ENCODE measurements around the gene SNTG2. TPM values are rescaled to one million over a fixed set of nuclear protein-coding genes. Genes with fewer than 3 reads are reported as not detected.

SNTG2 gene
- total RNA-seq, 3 donors from 2014 or later (not counting 1 experiment from before 2014, with no cell fraction given) = not detected

- H3K27ac Mint-ChIP-seq = no peak overlapping the region
- Histone ChIP-seq H3K4me1 (ENCODE audit: control insufficient read depth, insufficient read depth, low read length) (no peaks in the 10 kb centered on the region), H3K27me3 (ENCODE audit: control insufficient read depth, insufficient read depth, low read length) (peaks cover 4% of the 10 kb centered on the region), H3K27ac (ENCODE audit: low read length) (no peak overlapping the region), H3K4me3 (ENCODE audit: low read length) (no peak overlapping the region), H3K36me3 (ENCODE audit: control insufficient read depth, insufficient read depth, low read length) (no peaks in the 10 kb centered on the region), H3K9me3 (ENCODE audit: control insufficient read depth, insufficient read depth, low read length) (peaks cover 3% of the 10 kb centered on the region)
- H3K27me3 Mint-ChIP-seq (ENCODE audit: low read depth in 2 of 2) = peaks cover 11 to 14% of the 10 kb centered on the region in 2 donors
- no peak for ATAC-seq
- H3K4me1 Mint-ChIP-seq = no peaks in the 10 kb centered on the region
- H3K9me3 Mint-ChIP-seq = peaks cover 0 to 2% of the 10 kb centered on the region in 2 donors
- 95% methylated on average over 3 of the region's 3 CpGs for WGBS (ENCODE audit: insufficient coverage)
- intact Hi-C loops (cut with micrococcal nuclease) = no loop called here
- TF ChIP-seq CTCF (IDR thresholded peaks at IDR 0.05) = no peak
- no peak overlapping the region for H3K4me3 Mint-ChIP-seq
- H3K36me3 Mint-ChIP-seq = no peaks in the 10 kb centered on the region
- DNase-seq = no peak
Observed at GRCh38 chr2:1181893-1182292, 231.2 kb downstream of the SNTG2 start.

GRCh38 chr2:1183300-1183699, 232.7 kb downstream of the SNTG2 start:
- no peak for ATAC-seq
- H3K27me3 ChIP-seq (ENCODE audit: control insufficient read depth, insufficient read depth, low read length) = peaks cover 4% of the 10 kb centered on the region
- Mint-ChIP-seq H3K4me1 (no peaks in the 10 kb centered on the region), H3K27me3 (ENCODE audit: low read depth in 2 of 2) (peaks cover 15 to 22% of the 10 kb centered on the region in 2 donors), H3K4me3 (no peak overlapping the region), H3K9me3 (no peaks in the 10 kb centered on the region), H3K36me3 (no peaks in the 10 kb centered on the region), H3K27ac (no peak overlapping the region)
- no peak for DNase-seq
- H3K9me3 ChIP-seq (ENCODE audit: control insufficient read depth, insufficient read depth, low read length) = peaks cover 3% of the 10 kb centered on the region
- H3K4me1 ChIP-seq (ENCODE audit: control insufficient read depth, insufficient read depth, low read length) = no peaks in the 10 kb centered on the region
- no peak for TF ChIP-seq CTCF (IDR thresholded peaks at IDR 0.05)
- intact Hi-C loops (cut with micrococcal nuclease) = no loop called here
- H3K27ac ChIP-seq (ENCODE audit: low read length) = no peak overlapping the region
- WGBS (ENCODE audit: insufficient coverage) = 100% methylated on average over 2 of the region's 3 CpGs
- H3K4me3 ChIP-seq (ENCODE audit: low read length) = no peak overlapping the region
- H3K36me3 ChIP-seq (ENCODE audit: control insufficient read depth, insufficient read depth, low read length) = no peaks in the 10 kb centered on the region

- peaks cover 3% of the 10 kb centered on the region for H3K9me3 ChIP-seq (ENCODE audit: control insufficient read depth, insufficient read depth, low read length)
- no peak for TF ChIP-seq CTCF (IDR thresholded peaks at IDR 0.05)
- intact Hi-C loops (cut with micrococcal nuclease) = no loop called here
- H3K36me3 ChIP-seq (ENCODE audit: control insufficient read depth, insufficient read depth, low read length) = no peaks in the 10 kb centered on the region
- H3K27me3 ChIP-seq (ENCODE audit: control insufficient read depth, insufficient read depth, low read length) = peaks cover 2% of the 10 kb centered on the region
- no peak overlapping the region for H3K4me3 ChIP-seq (ENCODE audit: low read length)
- no peak overlapping the region for H3K4me3 Mint-ChIP-seq
- H3K4me1 Mint-ChIP-seq = no peaks in the 10 kb centered on the region
- no peaks in the 10 kb centered on the region for H3K9me3 Mint-ChIP-seq
- 75% methylated on average over 1 of the region's 2 CpGs for WGBS (ENCODE audit: insufficient coverage)
- H3K36me3 Mint-ChIP-seq = no peaks in the 10 kb centered on the region
- H3K27me3 Mint-ChIP-seq (ENCODE audit: low read depth in 2 of 2) = peaks cover 11 to 14% of the 10 kb centered on the region in 2 donors
- no peak overlapping the region for H3K27ac Mint-ChIP-seq
- DNase-seq = no peak
- ATAC-seq = no peak
- no peak overlapping the region for H3K27ac ChIP-seq (ENCODE audit: low read length)
- no peaks in the 10 kb centered on the region for H3K4me1 ChIP-seq (ENCODE audit: control insufficient read depth, insufficient read depth, low read length)
Observed at GRCh38 chr2:1186421-1186820, 235.8 kb downstream of the SNTG2 start.

GRCh38 chr2:1187189-1187588, 236.5 kb downstream of the SNTG2 start:
- Histone ChIP-seq H3K27me3 (ENCODE audit: control insufficient read depth, insufficient read depth, low read length) (no peaks in the 10 kb centered on the region), H3K4me3 (ENCODE audit: low read length) (no peak overlapping the region), H3K36me3 (ENCODE audit: control insufficient read depth, insufficient read depth, low read length) (no peaks in the 10 kb centered on the region), H3K4me1 (ENCODE audit: control insufficient read depth, insufficient read depth, low read length) (no peaks in the 10 kb centered on the region), H3K9me3 (ENCODE audit: control insufficient read depth, insufficient read depth, low read length) (peaks cover 3% of the 10 kb centered on the region), H3K27ac (ENCODE audit: low read length) (no peak overlapping the region)
- no peaks in the 10 kb centered on the region for H3K9me3 Mint-ChIP-seq
- ATAC-seq (no peak), DNase-seq (no peak)
- intact Hi-C loops (cut with micrococcal nuclease) = no loop called here
- 84% methylated on average over 3 of the region's 3 CpGs for WGBS (ENCODE audit: insufficient coverage)
- no peak overlapping the region for H3K27ac Mint-ChIP-seq
- H3K27me3 Mint-ChIP-seq (ENCODE audit: low read depth in 2 of 2) = peaks cover 6 to 14% of the 10 kb centered on the region in 2 donors
- H3K36me3 Mint-ChIP-seq = no peaks in the 10 kb centered on the region
- H3K4me3 Mint-ChIP-seq = no peak overlapping the region
- H3K4me1 Mint-ChIP-seq = no peaks in the 10 kb centered on the region
- TF ChIP-seq CTCF (IDR thresholded peaks at IDR 0.05) = no peak

Measured in natural killer cell (primary cell).